HL-60/S4 (cell line): Measurements from ENCODE around the gene HDGFL1.

Experiments used
- in situ Hi-C: fragments of 300-500 bp; cut with MboI; formaldehyde crosslinking; loops from 2 replicates; pipeline ENCODE4 v1.14.3; 2022; ENCODE audit warnings: low sequenced_read_pairs

The HDGFL1 gene

DNA sequence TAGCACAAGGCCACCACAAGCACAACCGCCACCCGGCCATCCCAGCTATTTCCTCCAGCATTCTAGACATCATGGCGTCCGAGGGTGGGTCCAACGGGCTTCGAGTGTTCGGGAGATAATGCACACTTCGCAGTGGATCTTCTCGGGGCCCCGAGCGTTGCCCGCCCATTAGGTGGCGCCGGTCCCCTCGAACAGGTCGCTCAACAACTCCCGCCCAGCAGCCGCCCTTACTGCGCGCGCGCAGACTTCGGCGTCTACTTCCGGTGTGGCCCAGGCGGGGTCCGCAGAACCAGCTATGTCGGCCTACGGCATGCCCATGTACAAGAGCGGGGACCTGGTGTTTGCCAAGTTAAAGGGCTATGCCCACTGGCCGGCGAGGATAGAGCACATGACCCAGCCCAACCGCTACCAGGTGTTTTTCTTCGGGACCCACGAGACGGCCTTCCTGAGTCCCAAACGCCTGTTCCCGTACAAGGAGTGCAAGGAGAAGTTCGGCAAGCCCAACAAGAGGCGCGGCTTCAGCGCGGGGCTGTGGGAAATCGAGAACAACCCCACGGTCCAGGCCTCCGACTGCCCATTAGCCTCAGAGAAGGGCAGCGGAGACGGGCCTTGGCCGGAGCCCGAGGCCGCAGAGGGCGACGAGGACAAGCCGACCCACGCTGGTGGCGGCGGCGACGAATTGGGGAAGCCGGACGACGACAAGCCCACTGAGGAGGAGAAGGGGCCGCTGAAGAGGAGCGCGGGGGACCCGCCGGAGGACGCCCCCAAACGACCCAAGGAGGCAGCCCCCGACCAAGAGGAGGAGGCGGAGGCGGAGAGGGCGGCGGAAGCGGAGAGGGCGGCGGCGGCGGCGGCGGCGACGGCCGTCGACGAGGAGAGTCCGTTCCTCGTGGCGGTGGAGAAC is at the start of gene HDGFL1:
Gene HDGFL1, plus strand, starts transcription at position 286 of the 904 bp plus-strand sequence. Its CDS starts 10 bp downstream, at position 296.
- in situ Hi-C loops, result no loop called here

- in situ Hi-C loops, result no loop called here
Observed at GRCh38 chr6:22521035-22521434, 48.3 kb upstream of the HDGFL1 start.

- in situ Hi-C loops, result no loop called here
Observed at GRCh38 chr6:22526736-22527135, 42.6 kb upstream of the HDGFL1 start.

GRCh38 chr6:22529866-22530265 is 39.5 kb upstream of the HDGFL1 start:
- in situ Hi-C loops, result no loop called here

DNA sequence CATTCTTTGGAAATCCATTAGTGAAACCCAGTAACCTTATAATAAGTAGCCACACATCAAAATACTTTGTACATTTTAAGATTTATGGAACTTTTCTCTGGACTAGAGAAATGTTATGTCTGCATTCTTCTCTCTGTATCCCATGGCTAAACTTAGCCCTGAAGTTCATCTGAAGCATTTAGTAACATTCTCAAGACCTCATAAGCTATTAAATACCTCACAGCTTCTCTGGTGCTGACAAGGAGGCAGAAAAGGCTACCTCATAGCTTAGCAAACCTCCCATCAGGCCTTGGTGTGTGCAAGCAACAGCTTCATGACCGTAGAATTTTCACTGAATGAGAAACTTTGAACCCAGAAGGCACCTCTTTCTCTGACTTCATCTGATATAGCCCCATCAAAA is 38.9 kb upstream of the HDGFL1 start:
- in situ Hi-C loops, result no loop called here

DNA sequence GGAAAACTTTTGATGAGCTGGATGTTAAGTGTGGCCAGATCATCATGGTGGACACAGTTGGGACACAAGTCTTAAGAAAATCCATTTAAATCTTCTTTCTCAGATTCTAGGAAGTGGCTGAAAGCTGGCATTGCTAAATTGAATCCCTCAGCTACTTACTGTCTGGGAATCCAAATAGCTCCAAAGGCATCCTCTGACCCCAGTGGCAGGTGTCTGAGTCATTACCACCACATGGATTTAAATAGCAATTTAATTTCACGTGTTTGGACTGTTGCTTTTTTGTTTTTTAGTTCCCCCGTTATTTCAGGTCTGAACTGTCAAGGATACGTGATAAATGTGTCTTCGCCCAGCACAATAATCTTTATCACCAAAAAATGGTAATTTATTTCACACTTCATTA is 33.2 kb upstream of the HDGFL1 start:
- in situ Hi-C loops, result no loop called here

- in situ Hi-C loops, result no loop called here
Observed at GRCh38 chr6:22544476-22544875, 24.9 kb upstream of the HDGFL1 start.

DNA sequence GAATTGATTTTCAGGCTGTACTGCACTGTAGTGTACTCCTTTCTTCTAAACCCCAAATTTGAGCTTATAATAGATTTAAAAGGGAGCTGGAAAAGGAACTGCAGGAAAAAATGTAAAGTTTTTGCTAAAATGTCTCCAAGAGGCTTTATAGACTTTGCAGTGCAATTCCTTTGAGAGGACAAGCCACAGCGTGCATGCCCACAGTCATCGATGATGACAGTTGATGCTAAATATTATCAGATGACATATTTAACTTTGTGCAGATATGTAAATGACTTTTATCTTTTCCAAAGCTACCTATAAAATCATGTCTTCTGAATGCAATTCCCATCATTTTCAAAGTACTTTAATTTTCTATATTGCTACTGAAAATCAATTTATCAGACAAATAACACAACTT is 24.3 kb upstream of the HDGFL1 start:
- in situ Hi-C loops, result no loop called here

GRCh38 chr6:22546236-22546635 is 23.1 kb upstream of the HDGFL1 start:
- in situ Hi-C loops, result no loop called here

DNA sequence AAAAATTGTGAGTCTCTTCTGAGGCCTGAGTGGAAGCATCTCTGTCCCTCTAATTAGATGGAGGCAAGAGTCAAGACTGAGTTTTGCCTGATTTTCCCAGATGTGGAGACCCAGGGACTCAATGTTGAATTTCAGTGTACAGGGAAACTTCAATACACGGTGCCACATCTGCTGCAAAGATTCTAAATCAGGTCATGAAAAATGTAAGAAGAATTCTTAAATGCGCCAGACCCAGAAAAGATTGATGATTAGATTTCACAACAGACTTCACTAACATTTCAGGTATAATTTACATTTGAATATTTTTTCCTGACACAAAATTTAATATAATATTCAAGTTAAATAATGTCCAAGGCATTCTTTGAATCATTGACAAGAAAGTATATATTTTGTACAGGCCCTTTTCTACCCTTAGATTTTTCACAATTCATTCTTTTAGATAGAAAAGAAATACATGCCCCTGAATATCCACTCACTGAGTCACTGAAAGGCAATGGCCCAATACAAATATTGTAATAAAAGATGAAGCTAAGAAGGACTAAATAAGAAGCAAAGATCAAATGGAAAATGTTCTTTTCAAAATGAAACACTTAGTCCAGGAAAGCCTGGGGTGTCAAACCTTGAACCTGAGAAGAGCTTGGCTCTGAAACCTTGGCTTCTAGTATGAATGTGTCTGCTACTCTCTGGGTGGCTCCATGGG is 18.2 kb upstream of the HDGFL1 start:
- in situ Hi-C loops, result no loop called here

GRCh38 chr6:22556266-22556665 is 13.1 kb upstream of the HDGFL1 start:
- in situ Hi-C loops, result no loop called here

DNA sequence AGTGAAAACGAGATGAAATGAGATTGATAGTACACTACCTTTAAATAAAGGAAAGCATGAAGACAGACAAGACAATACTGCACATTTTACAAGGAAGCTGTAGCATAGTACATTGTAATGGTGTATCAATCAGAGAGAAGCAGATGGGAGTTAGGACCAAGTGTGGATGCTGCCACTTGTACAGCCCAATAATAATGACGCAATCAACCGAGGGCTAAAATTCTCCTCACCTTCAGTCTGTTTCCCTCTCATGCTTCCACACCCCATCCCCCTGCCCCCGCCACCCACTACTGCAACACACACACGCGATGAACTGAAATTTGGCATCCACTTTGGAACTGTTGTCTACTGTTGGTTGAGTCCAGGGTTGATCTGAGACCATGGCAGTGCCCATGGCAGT is 12.4 kb upstream of the HDGFL1 start:
- in situ Hi-C loops, result no loop called here

GRCh38 chr6:22558288-22558882 is 11.0 kb upstream of the HDGFL1 start:
- in situ Hi-C loops, result no loop called here

DNA sequence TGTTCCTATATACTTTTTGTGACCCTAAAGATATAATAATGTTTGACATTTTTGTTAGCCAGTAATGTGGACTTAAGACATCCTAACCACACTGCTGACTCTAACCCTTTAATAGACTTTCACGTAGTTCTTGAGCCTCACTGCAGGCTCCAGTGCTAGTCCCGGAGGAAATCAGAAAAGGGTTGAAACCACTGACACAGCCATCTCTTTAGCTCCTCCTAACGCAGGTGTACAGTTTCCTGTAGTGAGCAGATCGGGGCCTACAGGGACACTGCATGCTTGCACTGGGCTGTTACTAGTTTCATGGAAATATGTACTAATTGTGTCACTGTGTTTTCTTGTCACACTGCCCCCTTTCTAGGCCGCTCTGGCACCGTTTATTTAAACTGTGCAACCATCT is 512 bp upstream of the HDGFL1 start:
- in situ Hi-C loops, result no loop called here

DNA sequence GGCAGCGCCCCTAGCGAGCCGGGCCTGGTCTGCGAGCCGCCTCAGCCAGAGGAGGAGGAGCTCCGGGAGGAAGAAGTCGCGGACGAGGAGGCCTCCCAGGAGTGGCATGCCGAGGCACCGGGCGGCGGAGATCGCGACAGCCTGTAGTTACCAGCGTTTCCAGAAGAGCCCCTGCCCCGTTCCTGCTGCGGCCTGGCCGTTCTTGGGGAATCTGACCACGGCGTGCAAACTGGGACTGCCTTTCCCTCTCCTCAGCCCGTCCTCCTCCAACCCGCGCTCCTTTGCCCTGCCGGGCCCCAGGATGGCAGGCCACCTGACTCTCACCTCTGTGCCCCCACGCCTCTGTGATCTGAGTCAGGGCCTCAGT is 802 bp downstream of the HDGFL1 start:
- in situ Hi-C loops, result no loop called here

GRCh38 chr6:22575190-22575589 is 5.8 kb downstream of the HDGFL1 start:
- in situ Hi-C loops, result no loop called here

- in situ Hi-C loops, result no loop called here
Observed at GRCh38 chr6:22579439-22579838, 10.1 kb downstream of the HDGFL1 start.

DNA sequence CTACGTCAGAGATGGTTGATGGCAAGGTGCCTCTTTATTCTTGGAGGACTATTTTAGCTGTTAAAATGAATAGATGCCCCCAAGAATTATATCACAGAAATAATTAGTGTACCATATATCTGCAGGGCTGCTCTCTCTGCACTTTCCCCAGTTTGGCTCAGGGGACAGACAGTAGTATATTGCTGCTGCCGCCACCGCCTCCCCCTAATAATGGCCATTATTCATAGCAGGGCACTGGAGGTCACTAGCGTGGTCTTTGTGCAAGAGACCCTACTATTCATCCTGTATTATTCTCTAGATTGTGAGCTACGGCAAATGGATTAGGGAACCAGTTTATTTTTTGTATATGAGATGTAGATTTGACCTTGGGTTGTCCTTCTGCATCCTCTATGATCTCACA is 11.0 kb downstream of the HDGFL1 start:
- in situ Hi-C loops, result no loop called here

- in situ Hi-C loops, result no loop called here
Observed at GRCh38 chr6:22582417-22583205, 13.2 kb downstream of the HDGFL1 start.

GRCh38 chr6:22583230-22583629 is 13.9 kb downstream of the HDGFL1 start:
- in situ Hi-C loops, result no loop called here

DNA sequence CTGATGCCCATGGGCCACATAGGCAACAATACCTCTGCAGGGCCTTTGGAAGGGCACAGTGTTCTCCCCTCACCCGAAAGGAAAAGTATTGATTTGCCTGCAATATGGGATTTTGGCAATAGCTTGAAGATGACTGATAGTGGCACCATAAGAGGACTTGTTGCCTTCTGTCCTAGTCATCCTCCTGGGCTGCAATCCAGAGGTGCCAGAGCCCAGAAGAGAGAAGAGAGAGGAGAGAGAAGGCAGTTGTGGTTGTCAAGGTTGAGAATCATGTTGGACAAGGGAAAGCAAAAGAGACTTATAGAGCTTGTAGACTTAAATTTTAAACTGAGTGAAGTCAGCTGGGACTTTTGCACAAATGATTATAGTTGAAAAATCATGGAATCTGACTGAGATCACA is 14.6 kb downstream of the HDGFL1 start:
- in situ Hi-C loops, result no loop called here
